Neural progenitor cell (in vitro differentiated cells): Measurements from ENCODE around the gene SYMPK. TPM values are rescaled to one million over a fixed set of nuclear protein-coding genes. Genes with fewer than 3 reads are reported as not detected.
"Not testable (repeated sequence)": the region's sequence is repeated elsewhere in the genome, so short reads cannot be mapped to it uniquely, and the experiment has no call there.

Experiments used
- DNase-seq: peaks from one replicate; pipeline ENCODE4 v3.0.0-alpha.2; 2016; ENCODE audit warnings: low spot score
- H2AFZ ChIP-seq: fragments of 200-600 bp; sonication (generic); replicated peaks from 2 replicates; pipeline ENCODE4 v1.6.1; 2016; ENCODE audit warnings: antibody characterized with exemption
- H3F3A ChIP-seq: fragments of 200-600 bp; sonication (generic); 2 replicates; pipeline ENCODE4 v1.6.1; 2016; ENCODE audit warnings: antibody characterized with exemption, low read depth
- H3K27ac ChIP-seq: fragments of 200-600 bp; sonication (generic); 2 replicates; pipeline ENCODE4 v1.5.1; 2016; ENCODE audit warnings: mild to moderate bottlenecking
- H3K27me3 ChIP-seq: fragments of 200-600 bp; sonication (generic); 2 replicates; pipeline ENCODE4 v1.6.1; 2016; ENCODE audit warnings: mild to moderate bottlenecking, moderate library complexity
- H3K36me3 ChIP-seq: fragments of 200-600 bp; sonication (generic); 2 replicates; pipeline ENCODE4 v1.5.1; 2016
- H3K4me1 ChIP-seq: fragments of 200-600 bp; sonication (generic); 2 replicates; pipeline ENCODE4 v1.6.1; 2016; ENCODE audit warnings: mixed run types
- H3K4me2 ChIP-seq: fragments of 200-600 bp; sonication (generic); 2 replicates; pipeline ENCODE4 v1.6.1; 2016
- H3K4me3 ChIP-seq: fragments of 200-600 bp; sonication (generic); 2 replicates; pipeline ENCODE4 v1.5.1; 2016
- H3K79me2 ChIP-seq: fragments of 200-600 bp; sonication (generic); 2 replicates; pipeline ENCODE4 v1.6.1; 2016; ENCODE audit warnings: low read depth
- H3K9ac ChIP-seq: fragments of 200-600 bp; sonication (generic); 2 replicates; pipeline ENCODE4 v1.6.1; 2016
- H3K9me3 ChIP-seq: fragments of 200-600 bp; sonication (generic); 2 replicates; pipeline ENCODE4 v1.5.1; 2016; ENCODE audit warnings: low read depth
- H4K20me1 ChIP-seq: fragments of 200-600 bp; sonication (generic); 2 replicates; pipeline ENCODE4 v1.6.1; 2016; ENCODE audit warnings: low read depth
- H3K27ac Mint-ChIP-seq: 3 replicates; pipeline ENCODE4 v1.8.0; 2021; ENCODE audit warnings: mixed read lengths
- H3K27me3 Mint-ChIP-seq: 2 replicates; pipeline ENCODE4 v1.8.0; 2022; ENCODE audit warnings: low read depth, mild to moderate bottlenecking, inconsistent platforms, moderate library complexity, mixed read lengths; ENCODE audit not compliant: insufficient read depth
- H3K36me3 Mint-ChIP-seq: 3 replicates; pipeline ENCODE4 v1.8.0; 2021; ENCODE audit warnings: mixed read lengths
- H3K4me1 Mint-ChIP-seq: 3 replicates; pipeline ENCODE4 v1.8.0; 2021; ENCODE audit warnings: mixed read lengths
- H3K4me3 Mint-ChIP-seq: 3 replicates; pipeline ENCODE4 v1.8.0; 2021; ENCODE audit warnings: mild to moderate bottlenecking, moderate library complexity, mixed read lengths
- H3K9me3 Mint-ChIP-seq: 3 replicates; pipeline ENCODE4 v1.8.0; 2020; ENCODE audit warnings: mixed read lengths
- EZH2 ChIP-seq: fragments of 200-600 bp; sonication (generic); IDR thresholded peaks from 2 replicates; pipeline ENCODE4 v1.6.1; 2017; ENCODE audit warnings: antibody characterized with exemption, mild to moderate bottlenecking, moderate library complexity
- EZH2phosphoT487 ChIP-seq: fragments of 200-600 bp; sonication (generic); IDR thresholded peaks from 2 replicates; pipeline ENCODE4 v1.6.1; 2017; ENCODE audit warnings: antibody characterized with exemption
- total RNA-seq: library from RNA; depleted of rRNA; stranded (reverse); fragments of >200 nt; gene quantifications from 2 replicates; pipeline ENCODE4 v1.2.3, GENCODE V29; 2015; ENCODE audit warnings: low replicate concordance
- TF ChIP-seq, protein P1 (sequence below): fragments of 200-600 bp; sonication (generic); IDR thresholded peaks from 2 replicates; pipeline ENCODE4 v1.5.1; 2017; ENCODE audit warnings: antibody characterized with exemption, mild to moderate bottlenecking

Gene SYMPK
- total RNA-seq, 1 donor from 2014 or later: 38.3 TPM

DNA sequence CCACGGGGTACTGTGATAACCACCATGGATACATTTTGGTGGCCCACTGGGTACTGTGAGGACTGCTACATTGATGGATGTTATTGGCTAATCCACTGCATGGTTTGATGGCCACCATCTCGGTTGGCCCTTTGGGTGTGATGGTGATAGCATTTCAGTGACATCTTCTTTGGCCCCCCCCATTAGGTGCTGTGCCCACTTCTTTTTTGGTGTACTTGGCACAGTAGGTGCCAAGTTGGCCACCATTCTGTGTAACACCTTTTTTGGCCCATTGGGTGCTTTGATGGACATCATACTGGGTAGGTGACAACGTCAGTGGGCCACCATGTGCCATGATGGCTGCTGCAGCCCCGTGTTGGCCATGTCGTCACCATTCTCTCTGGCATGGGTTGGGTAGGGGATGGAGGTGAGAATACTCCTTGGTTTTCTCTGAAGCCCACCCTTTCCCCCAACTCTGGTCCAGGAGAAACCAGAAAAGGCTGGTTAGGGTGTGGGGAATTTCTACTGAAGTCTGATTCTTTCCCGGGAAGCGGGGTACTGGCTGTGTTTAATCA, 10.3 kb upstream of the SYMPK start:
- H3K36me3 Mint-ChIP-seq: no peaks in the 10 kb centered on the region
- Histone ChIP-seq H3K27ac (no peak overlapping the region), H3K9ac (no peak overlapping the region), H3K27me3 (no peaks in the 10 kb centered on the region), H3K9me3 (no peaks in the 10 kb centered on the region), H3K4me1 (peaks cover 12% of the 10 kb centered on the region), H4K20me1 (no peaks in the 10 kb centered on the region), H3K36me3 (no peaks in the 10 kb centered on the region), H3K4me2 (no peak overlapping the region), H3K79me2 (peaks cover 5% of the 10 kb centered on the region), H2AFZ (no peak overlapping the region), H3K4me3 (no peak overlapping the region), H3F3A (no peaks in the 10 kb centered on the region)
- H3K27ac Mint-ChIP-seq: no peak overlapping the region
- peaks cover 35% of the 10 kb centered on the region for H3K4me1 Mint-ChIP-seq
- peaks cover 2% of the 10 kb centered on the region for H3K9me3 Mint-ChIP-seq
- TF ChIP-seq EZH2phosphoT487: no peak
- TF ChIP-seq, protein P1, sequence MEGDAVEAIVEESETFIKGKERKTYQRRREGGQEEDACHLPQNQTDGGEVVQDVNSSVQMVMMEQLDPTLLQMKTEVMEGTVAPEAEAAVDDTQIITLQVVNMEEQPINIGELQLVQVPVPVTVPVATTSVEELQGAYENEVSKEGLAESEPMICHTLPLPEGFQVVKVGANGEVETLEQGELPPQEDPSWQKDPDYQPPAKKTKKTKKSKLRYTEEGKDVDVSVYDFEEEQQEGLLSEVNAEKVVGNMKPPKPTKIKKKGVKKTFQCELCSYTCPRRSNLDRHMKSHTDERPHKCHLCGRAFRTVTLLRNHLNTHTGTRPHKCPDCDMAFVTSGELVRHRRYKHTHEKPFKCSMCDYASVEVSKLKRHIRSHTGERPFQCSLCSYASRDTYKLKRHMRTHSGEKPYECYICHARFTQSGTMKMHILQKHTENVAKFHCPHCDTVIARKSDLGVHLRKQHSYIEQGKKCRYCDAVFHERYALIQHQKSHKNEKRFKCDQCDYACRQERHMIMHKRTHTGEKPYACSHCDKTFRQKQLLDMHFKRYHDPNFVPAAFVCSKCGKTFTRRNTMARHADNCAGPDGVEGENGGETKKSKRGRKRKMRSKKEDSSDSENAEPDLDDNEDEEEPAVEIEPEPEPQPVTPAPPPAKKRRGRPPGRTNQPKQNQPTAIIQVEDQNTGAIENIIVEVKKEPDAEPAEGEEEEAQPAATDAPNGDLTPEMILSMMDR: no peak
- no peak for TF ChIP-seq EZH2
- DNase-seq: no peak
- H3K27me3 Mint-ChIP-seq: peaks cover 12% of the 10 kb centered on the region
- H3K4me3 Mint-ChIP-seq: peak overlapping the region; percentile 46

DNA sequence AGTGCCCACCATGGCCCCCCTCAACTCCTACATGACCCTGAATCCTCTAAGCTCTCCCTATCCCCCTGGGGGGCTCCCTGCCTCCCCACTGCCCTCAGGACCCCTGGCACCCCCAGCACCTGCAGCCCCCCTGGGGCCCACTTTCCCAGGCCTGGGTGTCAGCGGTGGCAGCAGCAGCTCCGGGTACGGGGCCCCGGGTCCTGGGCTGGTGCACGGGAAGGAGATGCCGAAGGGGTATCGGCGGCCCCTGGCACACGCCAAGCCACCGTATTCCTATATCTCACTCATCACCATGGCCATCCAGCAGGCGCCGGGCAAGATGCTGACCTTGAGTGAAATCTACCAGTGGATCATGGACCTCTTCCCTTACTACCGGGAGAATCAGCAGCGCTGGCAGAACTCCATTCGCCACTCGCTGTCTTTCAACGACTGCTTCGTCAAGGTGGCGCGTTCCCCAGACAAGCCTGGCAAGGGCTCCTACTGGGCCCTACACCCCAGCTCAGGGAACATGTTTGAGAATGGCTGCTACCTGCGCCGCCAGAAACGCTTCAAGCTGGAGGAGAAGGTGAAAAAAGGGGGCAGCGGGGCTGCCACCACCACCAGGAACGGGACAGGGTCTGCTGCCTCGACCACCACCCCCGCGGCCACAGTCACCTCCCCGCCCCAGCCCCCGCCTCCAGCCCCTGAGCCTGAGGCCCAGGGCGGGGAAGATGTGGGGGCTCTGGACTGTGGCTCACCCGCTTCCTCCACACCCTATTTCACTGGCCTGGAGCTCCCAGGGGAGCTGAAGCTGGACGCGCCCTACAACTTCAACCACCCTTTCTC, 9.4 kb upstream of the SYMPK start:
- Histone ChIP-seq H3K9me3 (no peaks in the 10 kb centered on the region), H3K9ac (no peak overlapping the region), H3K27ac (no peak overlapping the region), H4K20me1 (no peaks in the 10 kb centered on the region), H3K79me2 (peaks cover 5% of the 10 kb centered on the region), H3K4me3 (no peak overlapping the region), H3K4me2 (no peak overlapping the region), H3K36me3 (no peaks in the 10 kb centered on the region), H3F3A (no peaks in the 10 kb centered on the region), H3K4me1 (peaks cover 12% of the 10 kb centered on the region), H2AFZ (no peak overlapping the region), H3K27me3 (no peaks in the 10 kb centered on the region)
- H3K4me3 Mint-ChIP-seq: no peak overlapping the region
- DNase-seq: no peak
- peaks cover 2% of the 10 kb centered on the region for H3K9me3 Mint-ChIP-seq
- H3K27ac Mint-ChIP-seq: no peak overlapping the region
- H3K4me1 Mint-ChIP-seq: peaks cover 29% of the 10 kb centered on the region
- no peaks in the 10 kb centered on the region for H3K36me3 Mint-ChIP-seq
- TF ChIP-seq EZH2 (no peak), EZH2phosphoT487 (no peak)
- TF ChIP-seq, protein P1: no peak
- peaks cover 17% of the 10 kb centered on the region for H3K27me3 Mint-ChIP-seq

DNA sequence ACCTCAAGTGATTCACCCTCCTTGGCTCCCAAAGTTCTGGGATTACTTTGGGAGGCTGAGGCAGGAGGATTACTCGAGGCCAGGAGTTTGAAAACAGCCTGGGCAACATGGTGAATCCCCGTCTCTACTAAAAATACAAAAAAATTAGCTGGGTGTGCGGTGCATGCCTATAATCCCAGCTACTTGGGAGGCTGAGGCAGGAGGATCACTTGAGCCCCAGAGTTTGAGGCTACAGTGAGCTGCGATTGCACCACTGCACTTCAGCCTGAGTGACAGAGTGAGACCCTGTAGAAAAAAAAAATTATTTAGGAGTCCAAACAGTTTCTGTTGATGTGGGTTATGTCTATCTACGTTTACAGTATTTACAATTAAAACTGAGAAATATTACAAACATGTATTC, 7.9 kb upstream of the SYMPK start:
- H3K27me3 Mint-ChIP-seq: peaks cover 27% of the 10 kb centered on the region
- Histone ChIP-seq H3K4me2 (no peak overlapping the region), H3K79me2 (peaks cover 6% of the 10 kb centered on the region), H3K9ac (no peak overlapping the region), H3K27ac (no peak overlapping the region), H3K4me3 (no peak overlapping the region), H3K36me3 (no peaks in the 10 kb centered on the region), H3F3A (peaks cover 2% of the 10 kb centered on the region), H3K27me3 (no peaks in the 10 kb centered on the region), H3K9me3 (no peaks in the 10 kb centered on the region), H3K4me1 (no peaks in the 10 kb centered on the region), H4K20me1 (no peaks in the 10 kb centered on the region), H2AFZ (no peak overlapping the region)
- no peak for DNase-seq
- peaks cover 2% of the 10 kb centered on the region for H3K9me3 Mint-ChIP-seq
- TF ChIP-seq EZH2phosphoT487: no peak
- no peaks in the 10 kb centered on the region for H3K36me3 Mint-ChIP-seq
- H3K4me3 Mint-ChIP-seq: no peak overlapping the region
- H3K27ac Mint-ChIP-seq: no peak overlapping the region
- H3K4me1 Mint-ChIP-seq: peaks cover 19% of the 10 kb centered on the region

DNA sequence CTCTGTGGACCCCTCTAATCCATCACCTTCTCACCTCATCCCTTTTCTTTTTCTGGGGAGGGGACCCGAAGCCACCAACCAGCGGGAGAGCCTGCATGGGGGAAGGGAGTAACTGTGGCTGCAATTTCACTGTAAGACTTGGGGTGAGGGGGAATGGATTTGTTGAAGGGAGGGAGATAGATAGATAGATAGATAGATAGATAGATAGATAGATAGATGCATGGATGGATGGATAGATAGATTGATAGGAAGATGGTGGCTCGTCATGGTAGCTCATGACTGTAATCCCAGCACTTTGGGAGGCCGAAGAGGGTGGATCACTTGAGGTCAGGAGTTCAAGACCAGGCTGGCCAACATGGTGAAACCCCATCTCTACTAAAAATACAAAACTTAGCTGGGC, 4.3 kb upstream of the SYMPK start:
- H3K4me1 ChIP-seq, H3K4me1 Mint-ChIP-seq, H3K4me3 ChIP-seq, H3K4me3 Mint-ChIP-seq, H4K20me1 ChIP-seq, H3K27ac ChIP-seq, H3K4me2 ChIP-seq, H3K27ac Mint-ChIP-seq, H3K9ac ChIP-seq, H3K9me3 Mint-ChIP-seq, H2AFZ ChIP-seq, H3K36me3 Mint-ChIP-seq, H3K27me3 ChIP-seq, H3K9me3 ChIP-seq, DNase-seq, H3K36me3 ChIP-seq: not testable (repeated sequence)
- H3K79me2 ChIP-seq: peaks cover 24% of the 10 kb centered on the region
- peaks cover 18% of the 10 kb centered on the region for H3F3A ChIP-seq
- peaks cover 46% of the 10 kb centered on the region for H3K27me3 Mint-ChIP-seq
